Measurements from ENCODE around the gene PARD3B.

DNA sequence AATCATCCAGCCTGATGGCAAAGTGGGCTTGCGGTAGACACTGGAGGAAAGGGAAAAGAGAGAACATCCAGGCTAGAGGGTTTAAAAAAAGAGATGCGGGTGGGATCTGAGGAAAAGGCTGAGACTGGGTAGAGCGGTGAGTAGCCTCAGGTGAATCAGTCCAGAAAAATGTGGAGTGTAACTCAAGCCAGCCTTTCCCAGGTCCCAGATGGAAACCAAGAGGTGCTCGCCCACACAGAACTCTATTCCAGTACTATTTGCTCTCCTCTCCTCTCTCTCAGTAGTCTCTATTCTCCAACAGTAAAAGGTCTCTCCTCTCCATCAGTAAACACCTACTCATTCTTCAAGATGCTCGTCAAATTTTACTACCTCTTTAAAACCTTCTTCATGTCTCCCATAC, 1098.7 kb downstream of the PARD3B start:
- TF ChIP-seq, protein P1, sequence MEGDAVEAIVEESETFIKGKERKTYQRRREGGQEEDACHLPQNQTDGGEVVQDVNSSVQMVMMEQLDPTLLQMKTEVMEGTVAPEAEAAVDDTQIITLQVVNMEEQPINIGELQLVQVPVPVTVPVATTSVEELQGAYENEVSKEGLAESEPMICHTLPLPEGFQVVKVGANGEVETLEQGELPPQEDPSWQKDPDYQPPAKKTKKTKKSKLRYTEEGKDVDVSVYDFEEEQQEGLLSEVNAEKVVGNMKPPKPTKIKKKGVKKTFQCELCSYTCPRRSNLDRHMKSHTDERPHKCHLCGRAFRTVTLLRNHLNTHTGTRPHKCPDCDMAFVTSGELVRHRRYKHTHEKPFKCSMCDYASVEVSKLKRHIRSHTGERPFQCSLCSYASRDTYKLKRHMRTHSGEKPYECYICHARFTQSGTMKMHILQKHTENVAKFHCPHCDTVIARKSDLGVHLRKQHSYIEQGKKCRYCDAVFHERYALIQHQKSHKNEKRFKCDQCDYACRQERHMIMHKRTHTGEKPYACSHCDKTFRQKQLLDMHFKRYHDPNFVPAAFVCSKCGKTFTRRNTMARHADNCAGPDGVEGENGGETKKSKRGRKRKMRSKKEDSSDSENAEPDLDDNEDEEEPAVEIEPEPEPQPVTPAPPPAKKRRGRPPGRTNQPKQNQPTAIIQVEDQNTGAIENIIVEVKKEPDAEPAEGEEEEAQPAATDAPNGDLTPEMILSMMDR (conservative IDR thresholded peaks at IDR 0.05; ENCODE audit: low read depth in 2 of 2): no peak
- TF ChIP-seq POLR2AphosphoS5 (IDR thresholded peaks at IDR 0.05; ENCODE audit: low read depth): no peak
- TF ChIP-seq, protein P2, sequence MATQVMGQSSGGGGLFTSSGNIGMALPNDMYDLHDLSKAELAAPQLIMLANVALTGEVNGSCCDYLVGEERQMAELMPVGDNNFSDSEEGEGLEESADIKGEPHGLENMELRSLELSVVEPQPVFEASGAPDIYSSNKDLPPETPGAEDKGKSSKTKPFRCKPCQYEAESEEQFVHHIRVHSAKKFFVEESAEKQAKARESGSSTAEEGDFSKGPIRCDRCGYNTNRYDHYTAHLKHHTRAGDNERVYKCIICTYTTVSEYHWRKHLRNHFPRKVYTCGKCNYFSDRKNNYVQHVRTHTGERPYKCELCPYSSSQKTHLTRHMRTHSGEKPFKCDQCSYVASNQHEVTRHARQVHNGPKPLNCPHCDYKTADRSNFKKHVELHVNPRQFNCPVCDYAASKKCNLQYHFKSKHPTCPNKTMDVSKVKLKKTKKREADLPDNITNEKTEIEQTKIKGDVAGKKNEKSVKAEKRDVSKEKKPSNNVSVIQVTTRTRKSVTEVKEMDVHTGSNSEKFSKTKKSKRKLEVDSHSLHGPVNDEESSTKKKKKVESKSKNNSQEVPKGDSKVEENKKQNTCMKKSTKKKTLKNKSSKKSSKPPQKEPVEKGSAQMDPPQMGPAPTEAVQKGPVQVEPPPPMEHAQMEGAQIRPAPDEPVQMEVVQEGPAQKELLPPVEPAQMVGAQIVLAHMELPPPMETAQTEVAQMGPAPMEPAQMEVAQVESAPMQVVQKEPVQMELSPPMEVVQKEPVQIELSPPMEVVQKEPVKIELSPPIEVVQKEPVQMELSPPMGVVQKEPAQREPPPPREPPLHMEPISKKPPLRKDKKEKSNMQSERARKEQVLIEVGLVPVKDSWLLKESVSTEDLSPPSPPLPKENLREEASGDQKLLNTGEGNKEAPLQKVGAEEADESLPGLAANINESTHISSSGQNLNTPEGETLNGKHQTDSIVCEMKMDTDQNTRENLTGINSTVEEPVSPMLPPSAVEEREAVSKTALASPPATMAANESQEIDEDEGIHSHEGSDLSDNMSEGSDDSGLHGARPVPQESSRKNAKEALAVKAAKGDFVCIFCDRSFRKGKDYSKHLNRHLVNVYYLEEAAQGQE (IDR thresholded peaks at IDR 0.05; ENCODE audit: unreplicated experiment): no peak
